Colon (tissue), 2 donors: ENCODE data around the gene DAB2IP.

Source experiments
- FAIRE-seq: peaks from 2 replicates; lab custom pipeline; 2012; peaks lifted over from hg19 to GRCh38; lab: Jason Lieb, UNC
- donor health status: control.
- donor health status: control.

The DAB2IP gene

GRCh38 chr9:121746411-121746810 lies 95.0 kb downstream of the DAB2IP start:
- FAIRE-seq = no peak

GRCh38 chr9:121746866-121747265 lies 95.4 kb downstream of the DAB2IP start:
- FAIRE-seq = no peak

- no peak for FAIRE-seq
Observed at GRCh38 chr9:121748074-121748473, 96.6 kb downstream of the DAB2IP start.

- FAIRE-seq = no peak
Observed at GRCh38 chr9:121748727-121749423, 97.4 kb downstream of the DAB2IP start.

GRCh38 chr9:121749614-121750013 lies 98.2 kb downstream of the DAB2IP start:
- no peak for FAIRE-seq

- FAIRE-seq = no peak
Observed at GRCh38 chr9:121750259-121750714, 98.9 kb downstream of the DAB2IP start.

- no peak for FAIRE-seq
Observed at GRCh38 chr9:121750715-121751623, 99.5 kb downstream of the DAB2IP start.

GRCh38 chr9:121751686-121752445 lies 100.4 kb downstream of the DAB2IP start:
- no peak for FAIRE-seq

GRCh38 chr9:121752929-121753328 lies 101.5 kb downstream of the DAB2IP start:
- FAIRE-seq = no peak

GRCh38 chr9:121753802-121754654 lies 102.6 kb downstream of the DAB2IP start:
- no peak for FAIRE-seq

GRCh38 chr9:121754655-121755436 lies 103.4 kb downstream of the DAB2IP start:
- FAIRE-seq = no peak

- no peak for FAIRE-seq
Observed at GRCh38 chr9:121755581-121755980, 104.1 kb downstream of the DAB2IP start.

GRCh38 chr9:121756474-121757280 lies 105.2 kb downstream of the DAB2IP start:
- no peak for FAIRE-seq

- no peak for FAIRE-seq
Observed at GRCh38 chr9:121757281-121757585, 105.8 kb downstream of the DAB2IP start.

GRCh38 chr9:121758693-121759092 lies 107.3 kb downstream of the DAB2IP start:
- no peak for FAIRE-seq

GRCh38 chr9:121759996-121760395 lies 108.6 kb downstream of the DAB2IP start:
- no peak for FAIRE-seq

- FAIRE-seq = no peak
Observed at GRCh38 chr9:121760571-121760970, 109.1 kb downstream of the DAB2IP start.

- no peak for FAIRE-seq
Observed at GRCh38 chr9:121763131-121763530, 111.7 kb downstream of the DAB2IP start.

GRCh38 chr9:121763561-121764370 lies 112.3 kb downstream of the DAB2IP start:
- FAIRE-seq = no peak
